ENCODE results near the gene SFXN2. TPM values are rescaled to one million over a fixed set of nuclear protein-coding genes. Genes with fewer than 3 reads are reported as not detected.

Gene SFXN2
- polyA plus RNA-seq, 1 experiment = 5.6 TPM

DNA sequence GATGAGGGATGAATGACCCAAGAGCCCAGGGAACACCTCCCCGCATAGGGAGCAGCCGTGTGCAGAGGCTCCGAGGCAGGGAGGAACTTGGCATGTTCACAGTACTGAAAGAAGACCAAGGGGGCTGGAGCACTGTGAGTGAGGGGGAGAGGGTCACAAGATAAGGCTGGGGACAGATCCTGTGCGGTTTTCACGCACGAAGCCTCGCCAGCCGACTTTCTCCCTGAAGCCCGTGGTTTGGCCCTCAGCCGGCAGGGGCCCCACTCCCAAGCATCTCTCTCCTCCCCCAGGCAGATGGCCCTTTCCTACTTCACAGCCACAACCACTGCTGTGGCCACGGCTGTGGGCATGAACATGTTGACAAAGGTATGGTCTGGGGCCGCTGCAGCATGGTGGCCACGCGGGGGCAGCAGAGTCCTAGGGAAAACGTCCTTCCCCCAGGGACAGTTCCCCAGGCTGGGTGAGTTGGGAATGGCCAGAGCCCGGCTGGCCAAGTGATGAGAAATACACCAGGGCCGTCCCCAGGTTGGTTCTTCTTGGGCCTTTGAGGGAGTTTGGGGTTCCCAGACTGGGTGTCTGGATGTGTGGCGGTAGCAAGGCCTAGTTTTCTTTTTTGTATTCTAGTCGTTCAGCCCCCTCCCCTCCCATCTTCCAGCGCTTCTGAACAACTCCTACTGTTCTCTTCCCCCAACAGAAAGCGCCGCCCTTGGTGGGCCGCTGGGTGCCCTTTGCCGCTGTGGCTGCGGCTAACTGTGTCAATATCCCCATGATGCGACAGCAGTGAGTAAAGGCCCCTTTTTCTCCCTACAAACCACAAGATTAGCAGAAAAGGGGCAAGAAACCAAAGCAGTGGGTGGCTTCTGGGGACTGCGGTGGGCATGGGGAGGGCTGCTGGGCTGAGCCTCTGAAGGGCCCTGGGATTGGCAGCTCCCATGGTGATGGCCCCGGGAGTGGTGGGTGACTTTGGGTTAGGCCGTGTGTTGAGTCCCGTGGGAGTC, 14.9 kb downstream of the SFXN2 start:
- TF ChIP-seq, protein P1, sequence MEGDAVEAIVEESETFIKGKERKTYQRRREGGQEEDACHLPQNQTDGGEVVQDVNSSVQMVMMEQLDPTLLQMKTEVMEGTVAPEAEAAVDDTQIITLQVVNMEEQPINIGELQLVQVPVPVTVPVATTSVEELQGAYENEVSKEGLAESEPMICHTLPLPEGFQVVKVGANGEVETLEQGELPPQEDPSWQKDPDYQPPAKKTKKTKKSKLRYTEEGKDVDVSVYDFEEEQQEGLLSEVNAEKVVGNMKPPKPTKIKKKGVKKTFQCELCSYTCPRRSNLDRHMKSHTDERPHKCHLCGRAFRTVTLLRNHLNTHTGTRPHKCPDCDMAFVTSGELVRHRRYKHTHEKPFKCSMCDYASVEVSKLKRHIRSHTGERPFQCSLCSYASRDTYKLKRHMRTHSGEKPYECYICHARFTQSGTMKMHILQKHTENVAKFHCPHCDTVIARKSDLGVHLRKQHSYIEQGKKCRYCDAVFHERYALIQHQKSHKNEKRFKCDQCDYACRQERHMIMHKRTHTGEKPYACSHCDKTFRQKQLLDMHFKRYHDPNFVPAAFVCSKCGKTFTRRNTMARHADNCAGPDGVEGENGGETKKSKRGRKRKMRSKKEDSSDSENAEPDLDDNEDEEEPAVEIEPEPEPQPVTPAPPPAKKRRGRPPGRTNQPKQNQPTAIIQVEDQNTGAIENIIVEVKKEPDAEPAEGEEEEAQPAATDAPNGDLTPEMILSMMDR (IDR thresholded peaks at IDR 0.05; ENCODE audit: insufficient read depth, low read depth, low read length) = peak; percentile 91
- Histone ChIP-seq H3K27me3 (ENCODE audit: control insufficient read depth, insufficient read depth, low read length) (no peaks in the 10 kb centered on the region), H3K36me3 (ENCODE audit: control insufficient read depth, insufficient read depth, low read length) (peaks cover 4% of the 10 kb centered on the region), H3K4me3 (ENCODE audit: low read depth, low read length) (no peak overlapping the region)
- CTCF ChIA-PET = interaction anchor here (1.2 to 1.9 kb wide), 3 partner anchors 51 to 174 kb away, joined by 4 to 10 read pairs (median 5); no protein-coding TSS in a partner anchor
- POLR2A ChIA-PET = no interaction called here
- DNase-seq (ENCODE audit: low read depth) = no peak

DNA sequence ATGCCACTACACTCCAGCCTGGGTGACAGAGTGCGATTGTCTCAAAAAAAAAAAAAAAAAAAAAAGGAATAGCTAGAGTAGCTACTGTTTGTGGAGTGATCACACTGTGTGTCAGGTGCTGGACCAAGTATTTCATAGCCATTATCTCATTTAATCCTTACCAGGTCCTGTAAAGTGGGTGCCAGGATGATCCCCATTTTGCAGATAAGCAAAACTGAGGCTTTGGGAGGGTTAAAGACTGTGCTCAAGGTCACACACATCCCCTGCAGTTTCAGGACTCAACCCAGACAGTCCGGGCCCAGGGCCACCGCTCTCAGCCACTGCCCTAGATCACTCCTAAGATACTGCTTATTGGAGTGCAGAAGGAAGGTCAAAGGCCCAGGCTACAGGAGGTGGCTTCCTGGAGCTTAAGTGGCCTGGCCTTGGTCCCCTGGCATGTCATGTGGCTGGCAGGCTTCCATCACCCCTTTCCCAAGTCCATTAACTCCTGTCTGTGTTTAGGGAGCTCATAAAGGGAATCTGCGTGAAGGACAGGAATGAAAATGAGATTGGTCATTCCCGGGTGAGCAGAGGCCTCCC, 16.9 kb downstream of the SFXN2 start:
- CTCF ChIA-PET = interaction anchor here (0.7 to 1.9 kb wide), 6 partner anchors 10 to 172 kb away, joined by 3 to 6 read pairs (median 4); no protein-coding TSS in a partner anchor
- POLR2A ChIA-PET = interaction anchor here (0.6 kb wide), 1 partner anchor 98 kb away, joined by 4 read pairs; no protein-coding TSS in a partner anchor
- H3K36me3 ChIP-seq (ENCODE audit: control insufficient read depth, insufficient read depth, low read length) = peaks cover 5% of the 10 kb centered on the region
- DNase-seq (ENCODE audit: low read depth) = no peak
- H3K27me3 ChIP-seq (ENCODE audit: control insufficient read depth, insufficient read depth, low read length) = no peaks in the 10 kb centered on the region
- no peak overlapping the region for H3K4me3 ChIP-seq (ENCODE audit: low read depth, low read length)
- TF ChIP-seq, protein P1 (IDR thresholded peaks at IDR 0.05; ENCODE audit: insufficient read depth, low read depth, low read length) = no peak

DNA sequence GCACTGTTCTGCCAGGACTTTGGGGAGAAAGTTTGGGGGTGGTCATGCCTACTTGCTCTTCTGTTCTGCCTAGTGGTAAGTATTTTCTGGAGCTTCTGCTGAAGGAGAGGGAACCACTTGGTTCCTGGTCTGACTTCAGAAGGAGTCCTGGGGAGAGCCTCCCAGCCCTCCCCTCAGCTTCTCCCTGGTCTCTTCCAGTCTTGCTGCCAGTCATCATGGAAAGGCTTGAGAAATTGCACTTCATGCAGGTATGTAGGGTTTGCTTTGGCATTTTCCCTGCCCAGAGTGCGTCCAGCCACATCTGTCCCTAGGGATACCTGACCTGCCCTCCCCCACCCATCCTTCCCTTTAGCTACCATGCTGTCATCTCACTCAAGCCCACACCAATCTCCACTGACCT, 18.2 kb downstream of the SFXN2 start:
- DNase-seq (ENCODE audit: low read depth) = no peak
- Histone ChIP-seq H3K36me3 (ENCODE audit: control insufficient read depth, insufficient read depth, low read length) (peaks cover 5% of the 10 kb centered on the region), H3K27me3 (ENCODE audit: control insufficient read depth, insufficient read depth, low read length) (no peaks in the 10 kb centered on the region), H3K4me3 (ENCODE audit: low read depth, low read length) (no peak overlapping the region)
- POLR2A ChIA-PET = no interaction called here
- CTCF ChIA-PET = interaction anchor here (1.1 to 1.3 kb wide), 3 partner anchors 20 to 185 kb away, joined by 3 to 10 read pairs (median 6); no protein-coding TSS in a partner anchor
- TF ChIP-seq, protein P1 (IDR thresholded peaks at IDR 0.05; ENCODE audit: insufficient read depth, low read depth, low read length) = no peak

DNA sequence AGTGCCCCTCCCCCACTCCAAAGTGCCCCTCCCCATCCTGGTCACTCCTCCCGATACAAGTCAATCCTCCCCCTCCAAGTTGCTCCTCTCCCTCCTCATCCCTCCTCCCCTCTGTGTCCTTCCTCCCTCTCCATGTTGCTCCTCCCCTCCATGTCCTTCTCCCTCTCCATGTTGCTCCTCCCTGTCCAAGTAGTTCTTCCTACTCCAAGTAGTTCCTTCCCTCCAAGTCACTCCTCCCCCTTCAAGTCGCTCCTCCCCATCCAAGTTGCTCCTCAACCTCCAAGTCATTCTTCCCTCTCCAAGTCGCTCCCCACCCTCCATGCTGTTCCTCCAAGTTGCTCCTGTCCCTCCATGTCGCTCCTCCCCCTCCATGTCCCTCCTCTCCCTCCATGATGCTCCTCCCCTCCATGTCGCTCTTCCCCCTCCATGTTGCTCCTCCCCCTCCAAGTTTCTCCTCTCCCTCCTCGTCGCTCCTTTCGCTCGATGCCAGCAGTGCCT, 20.7 kb downstream of the SFXN2 start:
- ChIA-PET POLR2A (no interaction called here), CTCF (interaction anchor here (1.0 kb wide), 1 partner anchor 9 kb away, joined by 3 read pairs; no protein-coding TSS in a partner anchor)
- H3K36me3 ChIP-seq (ENCODE audit: control insufficient read depth, insufficient read depth, low read length) = peaks cover 3% of the 10 kb centered on the region
- DNase-seq (ENCODE audit: low read depth) = no peak
- H3K27me3 ChIP-seq (ENCODE audit: control insufficient read depth, insufficient read depth, low read length) = no peaks in the 10 kb centered on the region
- H3K4me3 ChIP-seq (ENCODE audit: low read depth, low read length) = no peak overlapping the region
- TF ChIP-seq, protein P1 (IDR thresholded peaks at IDR 0.05; ENCODE audit: insufficient read depth, low read depth, low read length) = no peak

DNA sequence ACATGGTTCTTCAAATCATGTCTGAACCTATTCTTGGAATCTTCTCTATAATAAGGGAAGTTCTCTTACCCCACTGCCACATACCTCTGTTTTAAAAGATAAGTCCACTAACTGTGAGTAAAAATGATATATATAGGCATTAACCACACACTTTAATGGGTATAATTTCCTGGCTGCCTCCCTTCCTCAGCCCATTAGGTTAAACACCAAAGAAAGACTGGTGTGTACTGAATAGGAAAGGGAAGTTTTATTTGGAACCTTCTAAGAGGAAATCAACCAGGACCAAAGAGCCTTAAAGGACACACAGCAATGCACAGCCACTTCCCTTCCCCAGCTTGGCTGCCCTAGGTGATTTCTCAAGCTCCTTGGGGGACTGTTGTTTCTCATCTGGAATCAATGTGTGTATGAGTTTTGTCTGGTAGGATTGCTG, 24.3 kb downstream of the SFXN2 start:
- TF ChIP-seq, protein P1 (IDR thresholded peaks at IDR 0.05; ENCODE audit: insufficient read depth, low read depth, low read length) = no peak
- ChIA-PET CTCF (interaction anchor here (1.0 to 2.4 kb wide), 2 partner anchors 15 to 163 kb away, joined by 3 to 6 read pairs; no protein-coding TSS in a partner anchor), POLR2A (no interaction called here)
- no peaks in the 10 kb centered on the region for H3K27me3 ChIP-seq (ENCODE audit: control insufficient read depth, insufficient read depth, low read length)
- DNase-seq (ENCODE audit: low read depth) = no peak
- H3K36me3 ChIP-seq (ENCODE audit: control insufficient read depth, insufficient read depth, low read length) = peaks cover 1% of the 10 kb centered on the region
- H3K4me3 ChIP-seq (ENCODE audit: low read depth, low read length) = no peak overlapping the region

Data from BJ (cell line).